ENCODE data around the gene ZNF850.
A peak's percentile ranks its signal among the peaks of the same experiment; 100 is the strongest.

ZNF850 gene

GRCh38 chr19:36719687-36720556, 52.7 kb downstream of the ZNF850 start:
- Histone ChIP-seq H3K4me3 (ENCODE audit: low read depth in 1 of 5, low read length in 5 of 5) (peak overlapping the region; percentile 37 to 62 (median 54)), H3K4me1 (ENCODE audit: control insufficient read depth in 5 of 5, insufficient read depth in 5 of 5, low read length in 5 of 5) (no peaks in the 10 kb centered on the region), H3K27ac (ENCODE audit: low read depth, low read length) (no peak overlapping the region), H3K36me3 (ENCODE audit: control insufficient read depth in 5 of 5, insufficient read depth in 5 of 5, low read length in 5 of 5) (peaks cover 47 to 61% (median 53%) of the 10 kb centered on the region in 5 donors), H3K27me3 (ENCODE audit: control insufficient read depth in 5 of 5, insufficient read depth in 4 of 5, low read length in 5 of 5) (no peaks in the 10 kb centered on the region), H3K9me3 (ENCODE audit: control insufficient read depth in 5 of 5, low read length in 5 of 5) (peaks cover 66 to 95% (median 91%) of the 10 kb centered on the region in 5 donors), H3K9ac (ENCODE audit: low read length in 5 of 5) (no peak overlapping the region)

GRCh38 chr19:36709423-36709822, 63.2 kb downstream of the ZNF850 start:
- Histone ChIP-seq H3K9ac (ENCODE audit: low read length in 5 of 5) (no peak overlapping the region), H3K9me3 (ENCODE audit: control insufficient read depth in 5 of 5, low read length in 5 of 5) (peaks cover 66 to 98% (median 91%) of the 10 kb centered on the region in 5 donors), H3K27ac (ENCODE audit: low read depth, low read length) (no peak overlapping the region), H3K27me3 (ENCODE audit: control insufficient read depth in 5 of 5, insufficient read depth in 4 of 5, low read length in 5 of 5) (no peaks in the 10 kb centered on the region), H3K36me3 (ENCODE audit: control insufficient read depth in 5 of 5, insufficient read depth in 5 of 5, low read length in 5 of 5) (peaks cover 33 to 50% (median 39%) of the 10 kb centered on the region in 5 donors), H3K4me3 (ENCODE audit: low read depth in 1 of 5, low read length in 5 of 5) (peak overlapping the region in 3 of 5 donors; percentile 38 to 59 (median 43)), H3K4me1 (ENCODE audit: control insufficient read depth in 5 of 5, insufficient read depth in 5 of 5, low read length in 5 of 5) (peaks cover 0 to 2% (median 0%) of the 10 kb centered on the region in 5 donors)

- Histone ChIP-seq H3K27ac (ENCODE audit: low read depth, low read length) (no peak overlapping the region), H3K36me3 (ENCODE audit: control insufficient read depth in 5 of 5, insufficient read depth in 5 of 5, low read length in 5 of 5) (peaks cover 13 to 29% (median 21%) of the 10 kb centered on the region in 5 donors), H3K27me3 (ENCODE audit: control insufficient read depth in 5 of 5, insufficient read depth in 4 of 5, low read length in 5 of 5) (no peaks in the 10 kb centered on the region), H3K9ac (ENCODE audit: low read length in 5 of 5) (no peak overlapping the region), H3K9me3 (ENCODE audit: control insufficient read depth in 5 of 5, low read length in 5 of 5) (peaks cover 52 to 87% (median 79%) of the 10 kb centered on the region in 5 donors), H3K4me3 (ENCODE audit: low read depth in 1 of 5, low read length in 5 of 5) (peak overlapping the region in 1 of 5 donors; percentile 51), H3K4me1 (ENCODE audit: control insufficient read depth in 5 of 5, insufficient read depth in 5 of 5, low read length in 5 of 5) (peaks cover 0 to 2% (median 0%) of the 10 kb centered on the region in 5 donors)
These were observed 65.5 kb downstream of the ZNF850 start for GRCh38 chr19:36707134-36707533.

- Histone ChIP-seq H3K4me1 (ENCODE audit: control insufficient read depth in 5 of 5, insufficient read depth in 5 of 5, low read length in 5 of 5) (peaks cover 8 to 22% (median 20%) of the 10 kb centered on the region in 5 donors), H3K27ac (ENCODE audit: low read depth, low read length) (peak overlapping the region; percentile 60), H3K4me3 (ENCODE audit: low read depth in 1 of 5, low read length in 5 of 5) (peak overlapping the region; percentile 81 to 100 (median 95)), H3K9ac (ENCODE audit: low read length in 5 of 5) (peak overlapping the region; percentile 71 to 95 (median 83)), H3K9me3 (ENCODE audit: control insufficient read depth in 5 of 5, low read length in 5 of 5) (peaks cover 0 to 15% (median 9%) of the 10 kb centered on the region in 5 donors), H3K27me3 (ENCODE audit: control insufficient read depth in 5 of 5, insufficient read depth in 4 of 5, low read length in 5 of 5) (no peaks in the 10 kb centered on the region), H3K36me3 (ENCODE audit: control insufficient read depth in 5 of 5, insufficient read depth in 5 of 5, low read length in 5 of 5) (peaks cover 23 to 39% (median 36%) of the 10 kb centered on the region in 5 donors)
These were observed 84.5 kb downstream of the ZNF850 start for GRCh38 chr19:36688058-36688457.

GRCh38 chr19:36687214-36688056, 85.2 kb downstream of the ZNF850 start, which contains the start of gene ZNF567:
Gene ZNF567 (plus strand): TSS chr19:36687612. CDS start chr19:36694868, 7,256 bp downstream.
- H3K27me3 ChIP-seq (ENCODE audit: control insufficient read depth in 5 of 5, insufficient read depth in 4 of 5, low read length in 5 of 5) = no peaks in the 10 kb centered on the region
- H3K9me3 ChIP-seq (ENCODE audit: control insufficient read depth in 5 of 5, low read length in 5 of 5) = peaks cover 0 to 15% (median 9%) of the 10 kb centered on the region in 5 donors
- peaks cover 20 to 33% (median 30%) of the 10 kb centered on the region in 5 donors for H3K36me3 ChIP-seq (ENCODE audit: control insufficient read depth in 5 of 5, insufficient read depth in 5 of 5, low read length in 5 of 5)
- peaks cover 8 to 22% (median 20%) of the 10 kb centered on the region in 5 donors for H3K4me1 ChIP-seq (ENCODE audit: control insufficient read depth in 5 of 5, insufficient read depth in 5 of 5, low read length in 5 of 5)
- H3K4me3 ChIP-seq (ENCODE audit: low read depth in 1 of 5, low read length in 5 of 5) = peak within 1 kb of the TSS; percentile 93 to 100 (median 95)
- peak within 1 kb of the TSS; percentile 71 to 95 (median 83) for H3K9ac ChIP-seq (ENCODE audit: low read length in 5 of 5)
- H3K27ac ChIP-seq (ENCODE audit: low read depth, low read length) = peak within 1 kb of the TSS; percentile 60

GRCh38 chr19:36686365-36687213, 86.0 kb downstream of the ZNF850 start:
- Histone ChIP-seq H3K4me3 (ENCODE audit: low read depth in 1 of 5, low read length in 5 of 5) (peak overlapping the region; percentile 93 to 100 (median 95)), H3K9me3 (ENCODE audit: control insufficient read depth in 5 of 5, low read length in 5 of 5) (peaks cover 0 to 10% (median 9%) of the 10 kb centered on the region in 5 donors), H3K4me1 (ENCODE audit: control insufficient read depth in 5 of 5, insufficient read depth in 5 of 5, low read length in 5 of 5) (peaks cover 8 to 22% (median 20%) of the 10 kb centered on the region in 5 donors), H3K36me3 (ENCODE audit: control insufficient read depth in 5 of 5, insufficient read depth in 5 of 5, low read length in 5 of 5) (peaks cover 13 to 27% (median 22%) of the 10 kb centered on the region in 5 donors), H3K9ac (ENCODE audit: low read length in 5 of 5) (peak overlapping the region; percentile 21 to 95 (median 83)), H3K27me3 (ENCODE audit: control insufficient read depth in 5 of 5, insufficient read depth in 4 of 5, low read length in 5 of 5) (no peaks in the 10 kb centered on the region), H3K27ac (ENCODE audit: low read depth, low read length) (peak overlapping the region; percentile 60)

GRCh38 chr19:36685835-36686234, 86.8 kb downstream of the ZNF850 start:
- peak overlapping the region in 1 of 5 donors; percentile 71 for H3K9ac ChIP-seq (ENCODE audit: low read length in 5 of 5)
- peak overlapping the region in 1 of 5 donors; percentile 94 for H3K4me3 ChIP-seq (ENCODE audit: low read depth in 1 of 5, low read length in 5 of 5)
- H3K9me3 ChIP-seq (ENCODE audit: control insufficient read depth in 5 of 5, low read length in 5 of 5) = peaks cover 0 to 14% (median 7%) of the 10 kb centered on the region in 5 donors
- peaks cover 11 to 25% (median 18%) of the 10 kb centered on the region in 5 donors for H3K36me3 ChIP-seq (ENCODE audit: control insufficient read depth in 5 of 5, insufficient read depth in 5 of 5, low read length in 5 of 5)
- H3K27me3 ChIP-seq (ENCODE audit: control insufficient read depth in 5 of 5, insufficient read depth in 4 of 5, low read length in 5 of 5) = no peaks in the 10 kb centered on the region
- H3K27ac ChIP-seq (ENCODE audit: low read depth, low read length) = no peak overlapping the region
- peaks cover 8 to 22% (median 20%) of the 10 kb centered on the region in 5 donors for H3K4me1 ChIP-seq (ENCODE audit: control insufficient read depth in 5 of 5, insufficient read depth in 5 of 5, low read length in 5 of 5)

- Histone ChIP-seq H3K9me3 (ENCODE audit: control insufficient read depth in 5 of 5, low read length in 5 of 5) (peaks cover 5 to 28% (median 16%) of the 10 kb centered on the region in 5 donors), H3K4me1 (ENCODE audit: control insufficient read depth in 5 of 5, insufficient read depth in 5 of 5, low read length in 5 of 5) (no peaks in the 10 kb centered on the region), H3K27ac (ENCODE audit: low read depth, low read length) (no peak overlapping the region), H3K9ac (ENCODE audit: low read length in 5 of 5) (no peak overlapping the region), H3K4me3 (ENCODE audit: low read depth in 1 of 5, low read length in 5 of 5) (peak overlapping the region in 1 of 5 donors; percentile 22), H3K36me3 (ENCODE audit: control insufficient read depth in 5 of 5, insufficient read depth in 5 of 5, low read length in 5 of 5) (peaks cover 10 to 28% (median 17%) of the 10 kb centered on the region in 5 donors), H3K27me3 (ENCODE audit: control insufficient read depth in 5 of 5, insufficient read depth in 4 of 5, low read length in 5 of 5) (no peaks in the 10 kb centered on the region)
These were observed 93.2 kb downstream of the ZNF850 start for GRCh38 chr19:36679455-36679854.

- peak overlapping the region in 1 of 5 donors; percentile 27 for H3K4me3 ChIP-seq (ENCODE audit: low read depth in 1 of 5, low read length in 5 of 5)
- no peak overlapping the region for H3K27ac ChIP-seq (ENCODE audit: low read depth, low read length)
- H3K9ac ChIP-seq (ENCODE audit: low read length in 5 of 5) = no peak overlapping the region
- no peaks in the 10 kb centered on the region for H3K4me1 ChIP-seq (ENCODE audit: control insufficient read depth in 5 of 5, insufficient read depth in 5 of 5, low read length in 5 of 5)
- peaks cover 13 to 49% (median 39%) of the 10 kb centered on the region in 5 donors for H3K9me3 ChIP-seq (ENCODE audit: control insufficient read depth in 5 of 5, low read length in 5 of 5)
- no peaks in the 10 kb centered on the region for H3K27me3 ChIP-seq (ENCODE audit: control insufficient read depth in 5 of 5, insufficient read depth in 4 of 5, low read length in 5 of 5)
- peaks cover 12 to 24% (median 17%) of the 10 kb centered on the region in 5 donors for H3K36me3 ChIP-seq (ENCODE audit: control insufficient read depth in 5 of 5, insufficient read depth in 5 of 5, low read length in 5 of 5)
These were observed 98.4 kb downstream of the ZNF850 start for GRCh38 chr19:36674201-36674600.
